Activated T-cell treated with anti-CD3 and anti-CD28 coated beads, Interleukin-2, amount 50 U/mL, for 4 hours (primary cell): ENCODE measurements around the gene DNAJA3. TPM values are rescaled to one million over a fixed set of nuclear protein-coding genes. Genes with fewer than 3 reads are reported as not detected.

Experiments
- total RNA-seq, 3 donors: library from RNA; stranded (reverse); gene quantifications; one replicate each; pipeline ENCODE4 v1.2.1, GENCODE V29; 2021

The DNAJA3 gene
- total RNA-seq, 3 donors from 2014 or later: 108 to 124 (median 123) TPM

Other genes with a start within 250 kb of the DNAJA3 start
- gene SRL, start 183.8 kb upstream of the DNAJA3 start, total RNA-seq: under 1 TPM in 1 of 3 donors, not detected in 2; 0.05 TPM
- gene TFAP4, start 152.8 kb upstream of the DNAJA3 start, total RNA-seq: 10 to 100 TPM; 61.3 to 77.9 (median 65.5) TPM
- under 1 TPM; 0.11 to 0.19 (median 0.13) TPM for gene GLIS2, start 109.8 kb upstream of the DNAJA3 start, total RNA-seq
- 100 to 1,000 TPM; 112 to 131 (median 125) TPM for gene PAM16, start 74.5 kb upstream of the DNAJA3 start, total RNA-seq
- gene VASN, start 54.0 kb upstream of the DNAJA3 start, total RNA-seq: under 1 TPM; 0.30 to 0.46 (median 0.34) TPM
- gene CORO7, start 9.3 kb upstream of the DNAJA3 start, total RNA-seq: 10 to 100 TPM; 75.8 to 79.9 (median 76.4) TPM
- 10 to 100 TPM; 29.6 to 45.2 (median 41.5) TPM for gene NMRAL1, start 48.8 kb downstream of the DNAJA3 start, total RNA-seq
- gene HMOX2, start 50.5 kb downstream of the DNAJA3 start, total RNA-seq: 10 to 100 TPM; 79.9 to 85.3 (median 83.1) TPM
- 10 to 100 TPM; 33.2 to 41.6 (median 39.7) TPM for gene CDIP1, start 112.9 kb downstream of the DNAJA3 start, total RNA-seq
- under 1 TPM in 2 of 3 donors, not detected in 1; 0.05 to 0.10 TPM for gene C16orf96, start 130.5 kb downstream of the DNAJA3 start, total RNA-seq
- 10 to 100 TPM; 22.5 to 27.2 (median 23.7) TPM for gene UBALD1, start 189.0 kb downstream of the DNAJA3 start, total RNA-seq
- 10 to 100 TPM; 56.5 to 60.5 (median 58.0) TPM for gene MGRN1, start 199.0 kb downstream of the DNAJA3 start, total RNA-seq